Measurements from ENCODE around the gene ATE1. TPM values are rescaled to one million over a fixed set of nuclear protein-coding genes. Genes with fewer than 3 reads are reported as not detected.

ATE1 gene
- total and polyA plus RNA-seq, 4 donors = 4.2 to 47.8 (median 13.2) TPM

DNA sequence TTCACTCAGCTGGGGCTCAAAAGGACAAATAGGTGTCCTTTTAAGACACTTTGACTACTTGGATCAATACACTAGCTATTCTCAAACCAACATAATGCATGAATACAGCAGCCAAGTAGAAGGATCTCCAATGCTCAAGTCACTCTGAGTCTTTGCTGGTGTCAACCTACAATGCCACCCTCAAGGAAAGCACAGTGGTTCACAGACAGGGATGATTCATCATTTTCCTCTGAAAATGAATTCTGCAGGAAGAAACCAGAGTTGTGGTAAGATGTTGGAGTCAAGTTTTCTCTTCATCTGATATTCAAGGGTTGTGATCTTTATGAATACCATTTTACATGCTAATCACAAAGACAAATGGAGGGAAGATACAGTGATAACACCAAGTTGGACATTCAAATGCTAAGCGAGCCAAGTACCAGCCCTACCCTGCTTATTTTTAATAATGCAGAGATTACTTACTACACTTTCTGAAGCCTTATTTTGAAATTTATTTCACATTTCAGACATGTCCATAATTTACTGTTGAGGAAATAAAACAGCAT is 186.5 kb downstream of the ATE1 start:
- Histone ChIP-seq H3K9me3 (ENCODE audit: control insufficient read depth in 4 of 4, insufficient read depth in 3 of 4, low read length in 3 of 4) (no peaks in the 10 kb centered on the region), H3K4me1 (ENCODE audit: control insufficient read depth in 5 of 5, insufficient read depth in 5 of 5, low read length in 5 of 5) (peaks cover 0 to 11% (median 3%) of the 10 kb centered on the region in 5 donors), H3K27ac (ENCODE audit: low read depth in 1 of 2, low read length in 1 of 2) (no peak overlapping the region), H3K27me3 (ENCODE audit: control insufficient read depth in 3 of 3, insufficient read depth in 3 of 3, low read length in 2 of 3) (no peaks in the 10 kb centered on the region), H3K9ac (ENCODE audit: insufficient read depth in 1 of 2, low read length in 2 of 2) (no peak overlapping the region), H3K4me3 (no peak overlapping the region), H3K36me3 (ENCODE audit: control insufficient read depth in 4 of 4, insufficient read depth in 4 of 4, low read length in 4 of 4) (peaks cover 0 to 7% (median 4%) of the 10 kb centered on the region in 4 donors)
- TF ChIP-seq, protein P1, sequence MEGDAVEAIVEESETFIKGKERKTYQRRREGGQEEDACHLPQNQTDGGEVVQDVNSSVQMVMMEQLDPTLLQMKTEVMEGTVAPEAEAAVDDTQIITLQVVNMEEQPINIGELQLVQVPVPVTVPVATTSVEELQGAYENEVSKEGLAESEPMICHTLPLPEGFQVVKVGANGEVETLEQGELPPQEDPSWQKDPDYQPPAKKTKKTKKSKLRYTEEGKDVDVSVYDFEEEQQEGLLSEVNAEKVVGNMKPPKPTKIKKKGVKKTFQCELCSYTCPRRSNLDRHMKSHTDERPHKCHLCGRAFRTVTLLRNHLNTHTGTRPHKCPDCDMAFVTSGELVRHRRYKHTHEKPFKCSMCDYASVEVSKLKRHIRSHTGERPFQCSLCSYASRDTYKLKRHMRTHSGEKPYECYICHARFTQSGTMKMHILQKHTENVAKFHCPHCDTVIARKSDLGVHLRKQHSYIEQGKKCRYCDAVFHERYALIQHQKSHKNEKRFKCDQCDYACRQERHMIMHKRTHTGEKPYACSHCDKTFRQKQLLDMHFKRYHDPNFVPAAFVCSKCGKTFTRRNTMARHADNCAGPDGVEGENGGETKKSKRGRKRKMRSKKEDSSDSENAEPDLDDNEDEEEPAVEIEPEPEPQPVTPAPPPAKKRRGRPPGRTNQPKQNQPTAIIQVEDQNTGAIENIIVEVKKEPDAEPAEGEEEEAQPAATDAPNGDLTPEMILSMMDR (IDR thresholded peaks at IDR 0.05; ENCODE audit: control extremely low read depth, extremely low read depth) = no peak
- DNase-seq = no peak
- 0% methylated on average over 1 of the region's 1 CpG for WGBS, 2 donors
- ATAC-seq (ENCODE audit: insufficient read depth, low FRiP score) = no peak

DNA sequence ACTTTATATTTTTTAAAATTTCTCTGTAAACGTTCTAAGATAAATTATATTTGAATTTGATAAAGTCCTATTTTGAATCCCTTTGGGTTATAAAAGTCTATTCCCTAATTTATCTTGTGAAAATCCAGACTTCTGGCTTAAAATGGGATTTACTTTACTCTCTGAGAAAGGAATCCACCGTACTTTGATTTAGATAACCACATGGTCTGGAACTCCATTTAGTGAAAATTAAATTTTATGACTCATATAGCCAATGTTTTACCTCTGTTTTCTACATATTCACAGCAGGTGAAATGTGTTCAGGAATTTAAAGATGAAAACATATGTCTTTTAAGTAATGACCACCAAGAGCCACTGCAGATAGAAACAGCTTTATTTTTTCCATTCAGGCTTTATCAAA is 187.8 kb downstream of the ATE1 start:
- H3K4me3 ChIP-seq = no peak overlapping the region
- no peaks in the 10 kb centered on the region for H3K9me3 ChIP-seq (ENCODE audit: control insufficient read depth in 4 of 4, insufficient read depth in 3 of 4, low read length in 3 of 4)
- H3K27me3 ChIP-seq (ENCODE audit: control insufficient read depth in 3 of 3, insufficient read depth in 3 of 3, low read length in 2 of 3) = no peaks in the 10 kb centered on the region
- WGBS, 2 donors = 92 to 93% methylated on average over 2 of the region's 2 CpGs
- DNase-seq = no peak
- H3K27ac ChIP-seq (ENCODE audit: low read depth in 1 of 2, low read length in 1 of 2) = no peak overlapping the region
- TF ChIP-seq, protein P1 (IDR thresholded peaks at IDR 0.05; ENCODE audit: control extremely low read depth, extremely low read depth) = no peak
- H3K4me1 ChIP-seq (ENCODE audit: control insufficient read depth in 5 of 5, insufficient read depth in 5 of 5, low read length in 5 of 5) = peaks cover 0 to 11% (median 3%) of the 10 kb centered on the region in 5 donors
- no peak overlapping the region for H3K9ac ChIP-seq (ENCODE audit: insufficient read depth in 1 of 2, low read length in 2 of 2)
- ATAC-seq (ENCODE audit: insufficient read depth, low FRiP score) = no peak
- peaks cover 0 to 7% (median 3%) of the 10 kb centered on the region in 4 donors for H3K36me3 ChIP-seq (ENCODE audit: control insufficient read depth in 4 of 4, insufficient read depth in 4 of 4, low read length in 4 of 4)

DNA sequence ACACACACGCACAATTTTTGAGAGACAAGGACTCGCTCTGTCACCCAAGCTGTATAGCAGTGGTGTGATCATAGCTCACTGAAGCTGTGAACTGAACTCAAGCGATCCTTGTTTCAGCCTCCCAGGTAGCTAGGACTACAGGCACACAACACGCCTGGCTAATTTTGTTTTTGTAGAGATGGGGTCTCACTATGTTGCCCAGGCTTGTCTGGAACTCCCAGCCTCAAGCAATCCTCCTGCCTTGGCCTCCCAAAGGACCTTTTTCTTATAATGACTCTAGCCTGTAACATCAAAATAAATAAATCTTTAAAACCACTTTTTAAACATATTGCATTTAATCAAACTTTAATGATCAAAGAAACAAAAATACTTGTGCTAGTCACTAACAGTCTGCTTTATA is 188.7 kb downstream of the ATE1 start:
- no peak overlapping the region for H3K27ac ChIP-seq (ENCODE audit: low read depth in 1 of 2, low read length in 1 of 2)
- DNase-seq = no peak
- H3K9me3 ChIP-seq (ENCODE audit: control insufficient read depth in 4 of 4, insufficient read depth in 3 of 4, low read length in 3 of 4) = no peaks in the 10 kb centered on the region
- 95 to 96% methylated on average over 4 of the region's 4 CpGs for WGBS, 2 donors
- TF ChIP-seq, protein P1 (IDR thresholded peaks at IDR 0.05; ENCODE audit: control extremely low read depth, extremely low read depth) = no peak
- no peaks in the 10 kb centered on the region for H3K27me3 ChIP-seq (ENCODE audit: control insufficient read depth in 3 of 3, insufficient read depth in 3 of 3, low read length in 2 of 3)
- H3K36me3 ChIP-seq (ENCODE audit: control insufficient read depth in 4 of 4, insufficient read depth in 4 of 4, low read length in 4 of 4) = peaks cover 0 to 7% (median 3%) of the 10 kb centered on the region in 4 donors
- H3K4me1 ChIP-seq (ENCODE audit: control insufficient read depth in 5 of 5, insufficient read depth in 5 of 5, low read length in 5 of 5) = peaks cover 0 to 11% (median 3%) of the 10 kb centered on the region in 5 donors
- H3K9ac ChIP-seq (ENCODE audit: insufficient read depth in 1 of 2, low read length in 2 of 2) = no peak overlapping the region
- no peak overlapping the region for H3K4me3 ChIP-seq
- ATAC-seq (ENCODE audit: insufficient read depth, low FRiP score) = no peak
